ENCODE results near the gene UTP3.

The UTP3 gene

GRCh38 chr4:70711599-70711998, 23.3 kb downstream of the UTP3 start:
- Histone ChIP-seq H3K4me3 (ENCODE audit: low read depth, low read length) (no peak overlapping the region), H3K4me1 (ENCODE audit: control insufficient read depth, insufficient read depth, low read length) (peaks cover 9% of the 10 kb centered on the region), H3K9me3 (ENCODE audit: control insufficient read depth, insufficient read depth, low read length) (no peaks in the 10 kb centered on the region), H3K9ac (ENCODE audit: low read depth, low read length) (no peak overlapping the region), H3K36me3 (ENCODE audit: control insufficient read depth, insufficient read depth, low read length) (no peaks in the 10 kb centered on the region), H3K27me3 (ENCODE audit: control insufficient read depth, insufficient read depth, low read length) (no peaks in the 10 kb centered on the region)

- Histone ChIP-seq H3K4me3 (ENCODE audit: low read depth, low read length) (no peak overlapping the region), H3K4me1 (ENCODE audit: control insufficient read depth, insufficient read depth, low read length) (peaks cover 9% of the 10 kb centered on the region)
Measured at GRCh38 chr4:70712150-70712549, 23.8 kb downstream of the UTP3 start.

GRCh38 chr4:70712604-70713452, 24.5 kb downstream of the UTP3 start:
- H3K4me1 ChIP-seq (ENCODE audit: control insufficient read depth, insufficient read depth, low read length) = peaks cover 9% of the 10 kb centered on the region
- H3K4me3 ChIP-seq (ENCODE audit: low read depth, low read length) = no peak overlapping the region
- H3K9me3 ChIP-seq (ENCODE audit: control insufficient read depth, insufficient read depth, low read length) = no peaks in the 10 kb centered on the region
- no peaks in the 10 kb centered on the region for H3K36me3 ChIP-seq (ENCODE audit: control insufficient read depth, insufficient read depth, low read length)
- H3K27me3 ChIP-seq (ENCODE audit: control insufficient read depth, insufficient read depth, low read length) = no peaks in the 10 kb centered on the region
- H3K9ac ChIP-seq (ENCODE audit: low read depth, low read length) = no peak overlapping the region

More at GRCh38 chr4:70712150-70712549, 23.8 kb downstream of the UTP3 start:
- no peaks in the 10 kb centered on the region for H3K9me3 ChIP-seq (ENCODE audit: control insufficient read depth, insufficient read depth, low read length)
- H3K36me3 ChIP-seq (ENCODE audit: control insufficient read depth, insufficient read depth, low read length) = no peaks in the 10 kb centered on the region
- H3K27me3 ChIP-seq (ENCODE audit: control insufficient read depth, insufficient read depth, low read length) = no peaks in the 10 kb centered on the region
- H3K9ac ChIP-seq (ENCODE audit: low read depth, low read length) = no peak overlapping the region

DNA sequence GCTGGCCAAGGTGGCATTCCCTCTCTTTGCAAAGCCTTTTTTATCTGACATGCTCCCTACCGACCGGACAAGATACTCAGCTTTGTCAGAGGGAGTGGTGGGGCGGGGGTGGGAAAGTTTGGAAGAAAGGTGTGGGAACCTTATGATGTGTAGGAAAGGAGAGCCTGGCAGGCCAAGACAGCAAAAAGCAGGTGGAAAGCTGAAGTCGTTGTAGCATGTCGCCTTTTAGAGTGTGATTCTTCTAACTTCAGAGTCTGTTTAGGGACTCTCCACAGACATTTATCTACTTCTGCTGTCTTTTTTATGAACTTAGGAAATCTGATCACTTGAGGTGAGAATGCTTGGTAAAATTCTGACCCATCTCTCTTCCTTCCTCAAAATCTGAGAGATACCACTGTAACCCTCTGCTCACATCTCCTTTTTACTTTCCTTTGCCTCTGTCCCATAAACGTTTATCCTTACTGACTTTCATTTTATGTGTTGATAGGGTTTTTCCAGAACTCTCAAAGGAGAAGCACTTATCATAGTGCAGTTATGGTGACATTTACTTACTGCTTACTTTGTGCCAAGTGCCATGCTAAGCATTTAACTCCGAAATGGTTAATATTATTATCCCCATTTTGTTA, 25.2 kb downstream of the UTP3 start:
- peaks cover 9% of the 10 kb centered on the region for H3K4me1 ChIP-seq (ENCODE audit: control insufficient read depth, insufficient read depth, low read length)
- no peaks in the 10 kb centered on the region for H3K9me3 ChIP-seq (ENCODE audit: control insufficient read depth, insufficient read depth, low read length)
- no peaks in the 10 kb centered on the region for H3K36me3 ChIP-seq (ENCODE audit: control insufficient read depth, insufficient read depth, low read length)
- H3K9ac ChIP-seq (ENCODE audit: low read depth, low read length) = no peak overlapping the region
- H3K27me3 ChIP-seq (ENCODE audit: control insufficient read depth, insufficient read depth, low read length) = no peaks in the 10 kb centered on the region
- H3K4me3 ChIP-seq (ENCODE audit: low read depth, low read length) = no peak overlapping the region

DNA sequence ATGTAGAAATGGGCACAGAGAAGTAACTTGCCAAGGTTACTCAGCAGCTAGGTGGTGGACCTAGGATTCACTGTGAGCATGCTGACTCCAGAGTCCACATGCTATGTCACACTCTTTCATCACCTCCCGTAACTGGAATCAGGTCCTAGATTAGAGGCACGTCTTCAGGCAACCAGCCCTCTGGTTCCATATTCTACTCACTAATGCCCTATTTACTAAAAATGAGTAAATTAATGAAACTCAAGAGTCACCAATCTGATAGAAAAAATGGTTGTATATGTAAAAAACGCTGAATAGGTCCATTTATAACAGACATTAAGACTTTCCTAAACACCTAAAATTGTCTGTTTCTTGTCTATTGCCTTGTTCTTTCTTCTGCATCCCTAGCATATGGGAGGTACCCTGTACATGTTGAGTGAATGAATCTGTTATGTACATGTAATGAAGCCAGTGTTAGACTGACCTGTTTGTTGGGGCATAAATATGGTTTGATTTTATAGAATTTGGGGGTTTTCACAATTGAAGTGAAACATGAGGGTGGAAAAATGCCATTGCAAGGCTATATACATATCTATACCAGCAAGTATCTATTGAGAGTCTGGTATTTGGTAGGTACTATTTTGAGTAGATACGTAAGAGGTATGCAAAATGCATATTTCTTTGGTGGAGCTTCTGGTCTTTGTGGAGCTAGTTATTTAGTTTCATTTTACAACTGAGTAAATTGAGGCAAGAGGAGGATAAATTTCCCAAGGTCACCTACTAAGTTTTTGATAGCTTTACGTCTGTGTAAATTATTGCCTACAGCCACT, 26.0 kb downstream of the UTP3 start:
- H3K9ac ChIP-seq (ENCODE audit: low read depth, low read length) = no peak overlapping the region
- H3K36me3 ChIP-seq (ENCODE audit: control insufficient read depth, insufficient read depth, low read length) = no peaks in the 10 kb centered on the region
- H3K27me3 ChIP-seq (ENCODE audit: control insufficient read depth, insufficient read depth, low read length) = no peaks in the 10 kb centered on the region
- no peaks in the 10 kb centered on the region for H3K9me3 ChIP-seq (ENCODE audit: control insufficient read depth, insufficient read depth, low read length)
- peaks cover 9% of the 10 kb centered on the region for H3K4me1 ChIP-seq (ENCODE audit: control insufficient read depth, insufficient read depth, low read length)
- no peak overlapping the region for H3K4me3 ChIP-seq (ENCODE audit: low read depth, low read length)

GRCh38 chr4:70715097-70715496, 26.8 kb downstream of the UTP3 start:
- Histone ChIP-seq H3K4me1 (ENCODE audit: control insufficient read depth, insufficient read depth, low read length) (peaks cover 9% of the 10 kb centered on the region), H3K9me3 (ENCODE audit: control insufficient read depth, insufficient read depth, low read length) (no peaks in the 10 kb centered on the region), H3K4me3 (ENCODE audit: low read depth, low read length) (no peak overlapping the region), H3K36me3 (ENCODE audit: control insufficient read depth, insufficient read depth, low read length) (no peaks in the 10 kb centered on the region), H3K27me3 (ENCODE audit: control insufficient read depth, insufficient read depth, low read length) (no peaks in the 10 kb centered on the region), H3K9ac (ENCODE audit: low read depth, low read length) (no peak overlapping the region)

DNA sequence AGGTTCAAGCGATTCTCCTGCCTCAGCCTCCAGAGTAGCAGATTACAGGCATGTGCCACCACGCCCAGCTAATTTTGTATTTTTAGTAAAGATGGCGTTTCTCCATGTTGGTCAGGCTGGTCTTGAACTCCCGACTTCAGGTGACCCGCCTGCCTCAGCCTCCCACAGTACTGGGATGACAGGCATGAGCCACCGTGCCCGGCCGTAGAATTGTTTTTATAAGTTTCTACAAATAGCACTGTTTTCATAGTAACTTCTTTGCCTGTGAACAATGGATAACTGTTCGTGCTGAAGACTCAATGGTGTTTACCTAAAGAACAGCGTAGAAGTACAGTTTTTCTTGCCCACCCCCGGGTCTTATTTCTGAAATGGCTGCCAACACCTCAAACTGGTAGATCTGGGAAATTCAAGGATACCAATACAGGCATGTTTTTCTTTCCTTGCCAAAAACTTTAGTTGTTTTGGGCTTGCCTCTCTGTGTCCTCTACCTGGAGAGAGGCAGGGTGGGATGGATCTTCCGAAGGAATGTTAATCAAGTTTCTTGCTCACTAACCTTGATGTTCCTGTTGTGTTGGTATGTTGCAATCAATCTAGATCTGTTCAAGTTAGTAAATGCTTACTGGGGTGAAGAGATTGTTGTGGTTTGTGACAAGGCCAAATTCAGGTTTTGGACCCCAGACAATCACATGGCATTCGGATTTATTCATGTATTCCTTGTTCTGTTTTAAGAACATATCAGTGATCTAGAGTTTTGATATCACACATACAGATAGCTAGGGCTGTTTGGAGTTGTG, 30.7 kb downstream of the UTP3 start:
- no peaks in the 10 kb centered on the region for H3K27me3 ChIP-seq (ENCODE audit: control insufficient read depth, insufficient read depth, low read length)
- H3K36me3 ChIP-seq (ENCODE audit: control insufficient read depth, insufficient read depth, low read length) = no peaks in the 10 kb centered on the region
- no peaks in the 10 kb centered on the region for H3K9me3 ChIP-seq (ENCODE audit: control insufficient read depth, insufficient read depth, low read length)
- no peak overlapping the region for H3K4me3 ChIP-seq (ENCODE audit: low read depth, low read length)
- H3K9ac ChIP-seq (ENCODE audit: low read depth, low read length) = no peak overlapping the region
- peaks cover 17% of the 10 kb centered on the region for H3K4me1 ChIP-seq (ENCODE audit: control insufficient read depth, insufficient read depth, low read length)

GRCh38 chr4:70721747-70722146, 33.4 kb downstream of the UTP3 start, which contains the start of gene RUFY3:
Gene RUFY3, plus strand, starts transcription at chr4:70721964. Its CDS starts 610 bp downstream, at chr4:70722574.
- H3K4me1 ChIP-seq (ENCODE audit: control insufficient read depth, insufficient read depth, low read length) = peaks cover 13% of the 10 kb centered on the region
- H3K9ac ChIP-seq (ENCODE audit: low read depth, low read length) = no peak within 1 kb of the TSS
- no peaks in the 10 kb centered on the region for H3K36me3 ChIP-seq (ENCODE audit: control insufficient read depth, insufficient read depth, low read length)
- no peaks in the 10 kb centered on the region for H3K27me3 ChIP-seq (ENCODE audit: control insufficient read depth, insufficient read depth, low read length)
- H3K4me3 ChIP-seq (ENCODE audit: low read depth, low read length) = no peak within 1 kb of the TSS
- H3K9me3 ChIP-seq (ENCODE audit: control insufficient read depth, insufficient read depth, low read length) = no peaks in the 10 kb centered on the region

DNA sequence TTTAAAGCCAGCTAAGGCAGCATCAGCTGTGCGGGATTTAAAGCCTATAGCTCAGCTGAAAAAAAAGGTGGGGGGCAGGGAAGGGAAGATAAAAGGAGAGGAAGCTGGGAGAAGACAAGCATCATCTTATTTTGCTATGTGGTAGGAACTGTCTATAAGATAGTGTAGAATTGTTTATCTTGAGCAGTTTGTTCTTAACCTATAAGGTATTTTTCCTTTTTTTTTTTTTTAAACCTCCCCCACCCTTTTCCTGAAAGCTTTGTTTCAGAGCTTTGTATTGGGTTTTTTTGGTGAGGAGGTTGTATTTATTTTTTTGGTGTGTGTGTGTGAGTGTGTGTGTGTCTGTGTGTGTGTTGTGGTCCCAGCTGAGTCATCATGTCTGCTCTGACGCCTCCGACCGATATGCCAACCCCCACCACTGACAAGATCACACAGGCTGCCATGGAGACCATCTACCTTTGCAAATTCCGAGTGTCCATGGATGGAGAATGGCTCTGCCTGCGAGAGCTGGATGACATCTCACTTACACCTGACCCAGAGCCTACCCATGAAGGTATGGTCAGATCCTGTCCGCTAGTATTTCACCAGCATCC, 34.0 kb downstream of the UTP3 start:
- H3K27me3 ChIP-seq (ENCODE audit: control insufficient read depth, insufficient read depth, low read length) = no peaks in the 10 kb centered on the region
- H3K4me3 ChIP-seq (ENCODE audit: low read depth, low read length) = no peak overlapping the region
- H3K9ac ChIP-seq (ENCODE audit: low read depth, low read length) = no peak overlapping the region
- no peaks in the 10 kb centered on the region for H3K36me3 ChIP-seq (ENCODE audit: control insufficient read depth, insufficient read depth, low read length)
- no peaks in the 10 kb centered on the region for H3K9me3 ChIP-seq (ENCODE audit: control insufficient read depth, insufficient read depth, low read length)
- peaks cover 13% of the 10 kb centered on the region for H3K4me1 ChIP-seq (ENCODE audit: control insufficient read depth, insufficient read depth, low read length)

DNA sequence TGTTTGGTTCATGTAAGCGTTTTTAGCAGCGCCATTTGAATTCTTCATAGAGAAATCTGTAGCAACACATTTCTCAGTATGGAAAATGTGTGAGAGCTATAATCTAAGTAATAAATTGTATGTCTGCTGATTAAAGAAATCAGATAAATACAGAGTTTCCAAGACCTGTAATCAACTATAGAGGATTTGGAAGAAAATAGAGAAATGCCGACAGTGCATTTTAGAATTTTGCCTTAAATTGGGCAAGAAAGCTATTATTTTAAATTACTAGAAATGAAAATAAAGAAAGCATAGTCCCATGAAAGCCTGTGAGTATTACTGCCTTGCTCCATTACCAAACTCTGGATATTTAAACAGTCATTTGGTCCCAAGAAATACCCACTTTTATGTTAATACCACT, 36.1 kb downstream of the UTP3 start:
- Histone ChIP-seq H3K36me3 (ENCODE audit: control insufficient read depth, insufficient read depth, low read length) (no peaks in the 10 kb centered on the region), H3K9ac (ENCODE audit: low read depth, low read length) (no peak overlapping the region), H3K4me3 (ENCODE audit: low read depth, low read length) (no peak overlapping the region)

DNA sequence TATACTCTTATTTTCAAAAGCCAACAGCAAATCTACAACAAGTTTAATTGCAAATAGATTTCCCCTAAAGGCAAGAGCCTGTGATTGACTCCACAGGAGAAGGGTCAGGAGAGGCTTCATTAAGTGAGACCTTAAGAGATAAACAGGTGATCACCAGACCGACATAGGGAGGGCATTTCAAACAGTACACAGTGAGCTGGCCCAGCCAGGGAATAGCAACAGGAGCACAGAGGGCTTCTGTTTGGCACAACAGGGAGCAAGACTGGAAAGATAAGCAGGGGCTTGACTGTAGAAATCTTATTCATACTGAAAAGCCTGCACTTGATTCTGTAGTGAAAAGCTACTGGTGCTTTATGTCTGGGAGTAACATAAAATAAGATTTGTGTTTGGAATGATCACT, 37.3 kb downstream of the UTP3 start:
- no peaks in the 10 kb centered on the region for H3K36me3 ChIP-seq (ENCODE audit: control insufficient read depth, insufficient read depth, low read length)
- H3K9ac ChIP-seq (ENCODE audit: low read depth, low read length) = no peak overlapping the region
- peaks cover 13% of the 10 kb centered on the region for H3K4me1 ChIP-seq (ENCODE audit: control insufficient read depth, insufficient read depth, low read length)
- H3K4me3 ChIP-seq (ENCODE audit: low read depth, low read length) = no peak overlapping the region
- no peaks in the 10 kb centered on the region for H3K9me3 ChIP-seq (ENCODE audit: control insufficient read depth, insufficient read depth, low read length)
- no peaks in the 10 kb centered on the region for H3K27me3 ChIP-seq (ENCODE audit: control insufficient read depth, insufficient read depth, low read length)

More for the DNA sequence above, 36.1 kb downstream of the UTP3 start:
- Histone ChIP-seq H3K9me3 (ENCODE audit: control insufficient read depth, insufficient read depth, low read length) (no peaks in the 10 kb centered on the region), H3K4me1 (ENCODE audit: control insufficient read depth, insufficient read depth, low read length) (peaks cover 13% of the 10 kb centered on the region), H3K27me3 (ENCODE audit: control insufficient read depth, insufficient read depth, low read length) (no peaks in the 10 kb centered on the region)
